IPS DF 4.7 (cell line): Measurements from ENCODE around the gene GJA8.
"Not testable (repeated sequence)": the region's sequence is repeated elsewhere in the genome, so short reads cannot be mapped to it uniquely, and the experiment has no call there.

Experiments used
- DNase-seq: peaks from one replicate; pipeline ENCODE4 v3.0.0-alpha.2; 2013; ENCODE audit warnings: low spot score; ENCODE audit errors: extremely low read depth

GJA8 gene

DNA sequence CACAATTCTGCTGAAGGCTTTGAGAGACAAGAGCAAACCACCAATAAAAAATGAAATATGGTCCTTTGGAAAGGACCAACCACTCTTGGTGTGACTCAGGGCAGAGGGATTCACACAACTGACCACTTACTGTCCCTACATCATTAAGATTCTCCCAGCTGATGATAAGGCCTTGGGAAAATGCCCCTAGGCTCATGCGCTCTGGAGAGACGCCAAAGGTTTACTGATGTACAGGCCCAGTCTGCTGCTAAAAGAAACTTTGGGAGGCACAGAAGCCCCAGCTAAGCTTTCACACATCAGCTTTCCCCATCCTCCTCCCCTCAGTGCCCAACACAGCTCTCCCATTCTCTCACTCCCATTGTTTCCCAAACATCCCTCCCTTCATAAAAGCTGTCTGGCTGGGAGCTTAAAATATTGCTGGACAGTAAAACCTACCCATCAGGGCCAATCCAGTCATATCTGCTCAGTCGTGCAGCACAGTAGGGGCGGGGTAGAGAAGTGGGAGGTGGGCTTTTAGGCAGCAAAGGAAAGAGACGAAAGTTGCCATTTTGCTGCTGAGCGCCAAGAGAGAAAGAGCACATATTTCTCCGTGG lies at the start of gene GJA8:
TSS of gene GJA8 (plus strand) at position 543 of the 593 bp plus-strand sequence. CDS start 5,161 bp downstream, outside the sequence.
- no peak for DNase-seq

DNA sequence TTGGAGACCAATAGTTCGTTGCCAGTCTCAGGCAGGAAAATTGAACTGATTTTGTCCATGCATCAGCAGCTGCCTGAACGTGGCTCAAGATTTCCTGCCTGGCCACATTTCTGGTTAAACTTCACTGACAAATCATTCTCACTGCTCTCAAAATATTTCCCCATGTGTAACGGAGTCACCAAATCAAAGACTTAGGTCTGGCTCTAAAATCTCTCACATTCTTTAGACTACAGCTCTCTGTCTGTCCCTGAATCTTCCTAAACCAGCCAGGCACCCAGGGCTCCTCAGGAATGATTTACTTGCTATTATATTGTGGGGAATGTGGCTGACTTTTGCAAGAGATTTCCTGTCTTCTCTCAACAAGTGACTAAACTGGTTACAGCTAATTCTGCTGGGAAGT lies 49.2 kb upstream of the GJA8 start:
- DNase-seq = no peak

DNA sequence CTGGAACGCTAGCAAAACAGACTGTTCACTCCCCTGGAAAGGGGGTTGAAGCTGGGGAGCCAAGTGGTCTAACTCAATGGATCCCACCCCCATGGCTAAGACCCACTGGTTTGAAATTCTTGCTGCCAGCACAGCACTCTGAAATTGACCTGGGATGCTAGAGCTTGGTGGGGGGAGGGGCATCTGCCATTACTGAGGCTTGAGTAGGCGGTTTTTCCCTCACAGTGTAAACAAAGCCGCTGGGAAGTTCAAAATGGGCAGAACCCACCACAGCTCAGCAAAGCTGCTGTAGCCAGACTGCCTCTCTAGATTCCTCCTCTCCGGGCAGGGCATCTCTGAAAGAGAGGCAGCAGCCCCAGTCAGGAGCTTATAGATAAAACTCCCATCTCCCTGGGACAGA lies 47.6 kb upstream of the GJA8 start:
- DNase-seq = not testable (repeated sequence)

DNA sequence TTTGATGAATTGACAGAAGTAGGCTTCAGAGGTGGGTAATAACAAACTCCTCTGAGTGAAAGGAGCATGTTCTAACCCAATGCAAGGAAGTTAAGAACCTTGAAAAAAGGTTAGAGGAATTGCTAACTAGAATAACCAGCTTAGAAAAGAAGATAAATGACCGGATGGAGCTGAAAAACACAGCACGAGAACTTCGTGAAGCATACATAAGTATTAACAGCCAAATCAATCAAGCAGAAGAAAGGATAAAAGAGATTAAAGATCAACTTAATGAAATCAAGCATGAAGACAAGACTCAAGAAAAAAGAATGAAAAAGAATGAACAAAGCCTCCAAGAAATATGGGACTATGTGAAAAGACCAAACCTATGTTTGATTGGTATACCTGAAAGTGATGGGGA lies 46.6 kb upstream of the GJA8 start:
- DNase-seq = not testable (repeated sequence)

DNA sequence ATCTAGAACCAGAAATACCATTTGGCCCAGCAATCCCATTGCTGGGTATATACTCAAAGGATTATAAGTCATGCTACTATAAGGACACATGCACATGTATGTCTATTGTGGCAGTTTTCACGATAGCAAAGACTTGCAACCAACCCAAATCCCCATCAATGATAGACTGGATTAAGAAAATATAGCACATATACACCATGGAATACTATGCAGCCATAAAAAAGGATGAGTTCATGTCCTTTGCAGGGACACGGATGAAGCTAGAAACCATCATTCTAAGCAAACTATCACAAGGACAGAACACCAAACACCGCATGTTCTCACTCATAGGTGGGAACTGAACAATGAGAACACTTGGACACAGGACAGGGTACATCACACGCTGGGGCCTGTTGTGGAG lies 35.4 kb upstream of the GJA8 start:
- not testable (repeated sequence) for DNase-seq

DNA sequence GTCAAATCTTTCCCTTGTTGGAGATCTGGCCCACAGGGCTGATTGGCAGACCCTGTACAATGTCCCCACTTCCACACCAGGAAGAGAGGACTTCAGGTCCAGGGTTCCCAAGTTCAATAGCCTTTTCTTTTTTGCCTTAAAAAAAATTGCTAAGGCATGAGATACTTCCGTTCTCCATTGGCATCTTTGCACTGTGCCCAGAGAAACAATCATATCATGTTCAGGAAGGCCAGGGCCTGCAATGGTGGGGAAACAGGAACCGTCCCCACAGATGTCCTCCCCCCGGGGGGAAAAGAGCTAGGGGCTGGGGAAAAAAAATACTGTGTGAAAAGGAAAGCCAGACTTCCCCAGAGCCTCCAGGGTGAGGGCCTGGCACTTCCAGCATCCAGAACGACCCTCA lies 24.6 kb upstream of the GJA8 start:
- no peak for DNase-seq

DNA sequence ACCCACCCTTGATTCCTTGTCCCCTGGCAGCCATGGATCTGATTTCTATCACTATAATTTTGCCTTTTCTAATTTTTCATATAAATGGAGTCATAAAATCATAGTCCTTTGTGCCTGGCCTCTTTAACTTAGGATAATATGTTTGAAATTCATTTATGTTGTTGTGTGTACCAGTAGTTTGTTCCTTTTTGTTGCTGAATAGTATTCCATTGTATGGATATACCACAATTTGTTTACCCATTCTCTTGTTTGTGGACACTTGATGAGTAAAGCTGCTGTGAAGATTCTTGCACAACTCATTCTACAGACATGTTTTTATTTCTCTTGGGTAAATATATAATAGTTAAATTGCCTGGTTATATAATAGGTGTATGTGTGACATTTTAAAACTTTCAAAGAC lies 22.7 kb upstream of the GJA8 start:
- DNase-seq = no peak

DNA sequence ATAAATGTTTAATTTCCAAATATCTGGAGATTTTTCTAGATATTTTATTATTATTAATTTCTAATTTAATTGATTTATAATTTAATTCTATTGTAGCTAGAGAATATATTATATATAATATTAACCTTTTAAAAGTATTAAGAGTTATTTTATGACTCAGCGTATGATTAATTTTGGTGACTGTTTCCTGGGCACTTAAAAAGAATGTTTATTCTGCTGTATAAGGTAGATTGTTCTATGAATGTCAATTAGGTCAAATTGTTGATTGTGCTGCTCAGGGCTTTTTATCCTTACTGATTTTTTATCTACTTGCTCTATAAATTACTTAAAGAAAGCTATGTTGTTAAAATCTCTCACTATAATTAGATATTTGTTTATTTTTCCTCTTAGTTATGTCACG lies 20.1 kb upstream of the GJA8 start:
- DNase-seq = no peak

DNA sequence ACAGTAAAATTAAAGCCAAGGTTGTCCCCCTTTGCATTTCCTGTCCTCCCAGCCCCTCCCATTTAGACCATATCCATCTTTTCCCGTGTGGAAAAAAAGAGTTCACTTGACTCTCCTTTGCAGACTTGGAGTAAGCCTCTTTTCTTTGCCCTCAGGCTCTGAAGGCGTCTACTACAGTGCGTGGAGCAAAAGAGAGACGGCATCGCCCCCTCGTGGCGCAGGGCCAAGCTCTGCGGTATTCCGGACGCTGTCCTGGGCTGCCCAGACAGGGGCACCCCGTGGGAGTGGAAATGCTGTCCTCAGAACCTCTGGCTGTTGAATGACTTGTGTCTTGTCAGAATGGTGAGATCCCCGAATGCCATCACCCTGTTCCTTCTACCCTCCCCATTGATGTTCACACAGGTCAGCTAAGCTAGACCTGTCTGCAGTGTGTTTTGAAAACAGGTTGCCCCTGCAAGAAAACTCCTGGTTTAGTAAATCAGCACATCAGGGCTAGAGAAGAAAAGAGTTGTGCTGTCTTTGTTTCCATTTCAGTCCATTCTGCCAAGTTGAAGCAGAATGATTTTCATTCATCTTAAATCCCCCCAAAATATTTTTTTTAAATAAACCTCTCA lies 12.3 kb upstream of the GJA8 start:
- DNase-seq = peak; percentile 71

DNA sequence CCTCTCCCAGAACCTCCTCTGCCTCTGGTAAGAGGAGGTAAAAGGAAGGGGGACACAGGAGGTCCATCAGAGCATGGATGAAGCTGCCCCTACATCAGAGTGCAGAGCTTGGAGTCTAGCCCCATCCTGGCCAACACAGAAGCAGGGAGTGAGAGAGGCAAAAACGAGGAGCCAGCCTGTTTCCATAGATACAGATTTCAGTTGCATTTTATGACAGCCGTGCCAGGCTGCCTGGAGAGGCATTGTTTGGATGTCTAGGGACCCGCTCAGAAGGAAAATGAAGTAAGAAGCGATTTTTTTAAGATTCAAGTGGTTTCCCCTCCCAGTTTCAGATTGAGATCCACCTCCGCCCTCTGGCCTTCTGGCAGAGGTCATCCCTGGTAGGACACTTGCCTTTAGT lies 11.5 kb upstream of the GJA8 start:
- no peak for DNase-seq

DNA sequence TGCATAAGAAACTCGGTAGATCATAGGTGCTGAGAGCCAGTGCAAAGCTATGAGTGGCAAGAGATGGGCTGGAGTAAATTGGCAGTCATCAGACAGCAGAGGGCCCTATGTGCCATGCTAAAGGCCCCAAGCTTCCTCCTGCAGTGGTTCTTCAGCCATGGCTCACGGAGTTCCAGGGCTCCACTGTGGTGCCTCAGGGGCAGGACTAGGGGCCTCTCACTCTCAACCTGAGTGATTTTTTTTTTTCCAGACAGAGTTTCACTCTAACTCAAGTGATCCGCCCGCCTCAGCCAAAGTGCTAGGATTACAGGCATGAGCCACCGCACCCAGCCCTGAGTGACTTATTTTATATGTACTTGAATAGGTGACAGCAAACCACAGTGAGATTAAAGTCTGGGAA lies 10.4 kb upstream of the GJA8 start:
- DNase-seq = no peak

DNA sequence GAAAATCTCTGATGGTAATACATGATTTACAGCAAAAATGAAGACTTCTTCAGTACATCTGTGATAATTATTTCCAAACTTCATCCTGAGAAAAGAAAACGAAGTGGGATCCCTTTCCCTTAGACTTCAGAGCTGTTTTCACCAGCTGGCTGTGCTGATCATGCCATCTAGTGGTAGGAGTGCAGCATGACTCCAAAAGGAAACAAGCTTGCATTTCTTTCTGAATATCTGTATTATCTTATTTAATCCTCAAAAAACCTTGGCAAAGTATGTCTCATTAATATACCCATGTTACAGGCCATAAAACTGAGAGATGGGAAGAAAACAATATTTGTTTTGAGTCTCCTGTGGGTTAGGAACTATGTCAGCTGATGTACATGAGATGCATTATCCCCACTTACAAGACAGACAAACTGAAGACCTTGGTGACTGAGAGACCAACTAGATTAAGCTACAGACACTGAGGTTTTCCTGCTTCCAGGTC lies 9.8 kb upstream of the GJA8 start:
- DNase-seq = no peak

DNA sequence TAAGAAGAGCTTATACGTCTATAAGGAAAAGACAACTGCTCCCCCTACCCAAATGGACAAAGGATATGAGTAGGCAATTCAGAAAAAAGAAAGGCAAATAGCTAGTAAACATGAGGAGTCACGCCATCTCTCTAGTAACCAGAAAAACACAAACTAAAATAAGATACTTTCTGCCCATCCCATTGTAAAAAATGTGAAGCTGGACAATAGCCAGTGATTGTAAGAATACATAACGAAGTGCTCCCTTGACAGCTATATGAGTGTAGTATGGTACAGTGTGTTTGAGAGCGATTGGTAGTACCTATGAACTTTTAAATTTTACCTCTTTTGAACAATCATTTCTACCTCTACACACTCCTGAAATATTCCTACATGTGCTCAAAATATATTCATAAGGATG lies 7.5 kb upstream of the GJA8 start:
- no peak for DNase-seq

DNA sequence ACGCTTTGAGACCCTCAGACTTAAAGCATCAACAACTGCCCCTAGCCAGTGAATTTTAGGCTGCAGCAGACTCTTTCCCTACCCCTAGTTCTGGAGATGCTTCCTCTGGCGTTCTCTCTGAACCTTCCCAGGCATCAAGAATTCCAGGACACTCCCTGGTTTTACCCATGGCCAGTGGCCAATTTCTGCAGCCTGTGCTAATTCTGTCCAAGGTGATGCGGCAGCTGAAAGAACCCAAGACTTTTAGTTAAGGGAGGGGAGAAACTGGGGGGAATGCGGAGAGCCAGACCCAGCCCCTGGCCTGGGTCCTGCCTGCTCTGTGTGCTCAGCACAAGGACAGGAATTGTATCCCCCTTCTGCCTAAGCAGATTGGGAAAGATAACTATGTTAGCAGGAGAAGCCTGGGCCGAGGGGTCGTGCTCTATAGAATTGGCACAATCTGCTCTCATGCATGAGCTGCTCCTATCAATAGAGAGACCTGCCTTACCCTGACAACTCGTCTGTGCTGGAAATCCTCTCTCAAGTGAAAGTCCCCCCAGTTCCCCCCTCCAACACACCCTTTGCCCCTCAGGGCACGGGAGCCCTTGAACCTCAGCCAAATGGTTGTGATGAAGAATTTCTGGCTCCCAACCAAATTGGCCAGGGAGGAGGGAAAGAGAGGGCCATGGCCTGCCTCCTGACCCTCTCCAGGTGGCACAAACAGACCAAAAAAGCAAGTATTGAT lies 5.4 kb upstream of the GJA8 start:
- DNase-seq = no peak

DNA sequence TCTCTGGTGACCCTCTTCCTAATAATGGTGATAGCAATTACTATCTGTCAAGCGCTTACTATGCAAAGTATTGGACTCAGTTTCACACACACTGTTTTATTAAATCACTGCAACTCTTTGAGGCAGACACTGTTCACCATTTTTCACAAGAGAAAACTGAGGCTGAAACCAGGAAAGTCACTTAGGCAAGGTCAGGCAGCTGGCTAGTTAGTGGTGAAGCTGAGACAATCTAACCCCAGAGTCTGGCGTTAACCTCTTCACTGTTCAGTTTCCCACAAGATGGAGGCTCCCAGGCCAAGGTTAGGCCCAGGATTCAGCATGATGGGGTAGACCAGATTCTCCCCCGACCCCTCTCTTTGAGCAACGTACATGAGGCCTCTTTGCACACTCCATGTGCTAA lies 4.8 kb upstream of the GJA8 start:
- DNase-seq = no peak

DNA sequence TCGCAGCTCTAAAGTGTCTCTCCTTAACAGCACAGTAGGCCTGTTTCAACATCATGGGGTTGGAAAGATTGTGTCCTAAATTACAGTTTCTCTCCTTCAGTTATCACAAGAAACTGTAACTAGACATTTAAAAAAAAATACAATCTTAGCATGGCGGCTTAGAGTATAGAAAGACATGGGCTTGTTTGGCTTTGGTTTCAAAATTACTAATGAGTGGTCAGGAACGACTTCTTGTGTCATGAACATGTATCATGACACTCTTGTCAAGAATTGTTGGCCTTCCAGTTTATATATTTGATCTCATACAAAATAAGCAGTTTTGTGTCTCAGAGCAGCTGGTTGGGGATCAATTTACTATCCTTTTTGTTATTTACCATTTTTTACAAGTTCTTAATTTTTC lies 2.1 kb downstream of the GJA8 start:
- DNase-seq = no peak

DNA sequence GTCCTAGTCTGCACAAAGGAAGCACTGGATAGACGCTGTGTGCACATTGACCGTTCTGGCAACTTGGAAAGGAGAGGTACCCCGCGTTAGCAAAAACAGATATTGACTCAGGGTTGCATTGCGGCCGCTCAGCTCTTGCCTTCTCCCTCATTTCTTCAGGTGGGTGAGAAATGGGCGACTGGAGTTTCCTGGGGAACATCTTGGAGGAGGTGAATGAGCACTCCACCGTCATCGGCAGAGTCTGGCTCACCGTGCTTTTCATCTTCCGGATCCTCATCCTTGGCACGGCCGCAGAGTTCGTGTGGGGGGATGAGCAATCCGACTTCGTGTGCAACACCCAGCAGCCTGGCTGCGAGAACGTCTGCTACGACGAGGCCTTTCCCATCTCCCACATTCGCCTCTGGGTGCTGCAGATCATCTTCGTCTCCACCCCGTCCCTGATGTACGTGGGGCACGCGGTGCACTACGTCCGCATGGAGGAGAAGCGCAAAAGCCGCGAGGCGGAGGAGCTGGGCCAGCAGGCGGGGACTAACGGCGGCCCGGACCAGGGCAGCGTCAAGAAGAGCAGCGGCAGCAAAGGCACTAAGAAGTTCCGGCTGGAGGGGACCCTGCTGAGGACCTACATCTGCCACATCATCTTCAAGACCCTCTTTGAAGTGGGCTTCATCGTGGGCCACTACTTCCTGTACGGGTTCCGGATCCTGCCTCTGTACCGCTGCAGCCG lies 5.4 kb downstream of the GJA8 start:
- no peak for DNase-seq

DNA sequence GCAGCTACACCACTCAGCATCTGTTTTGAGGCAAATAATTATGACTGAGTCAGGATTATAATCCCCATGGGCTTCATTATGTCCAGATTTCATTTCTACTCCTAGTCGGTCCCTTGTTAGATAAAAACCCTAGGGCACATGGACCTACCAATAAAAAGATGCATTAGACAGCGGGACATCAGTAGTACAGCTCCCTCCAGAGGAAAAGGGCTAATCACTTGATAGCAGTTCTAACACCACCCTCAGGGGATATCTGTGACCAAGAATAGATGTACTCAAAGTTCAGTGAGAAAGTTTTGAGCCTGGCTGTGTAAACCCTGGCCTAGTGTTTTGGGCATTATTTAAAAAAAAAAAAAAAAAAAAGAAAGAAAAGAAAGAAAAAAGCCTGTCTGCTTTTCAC lies 10.0 kb downstream of the GJA8 start:
- no peak for DNase-seq

DNA sequence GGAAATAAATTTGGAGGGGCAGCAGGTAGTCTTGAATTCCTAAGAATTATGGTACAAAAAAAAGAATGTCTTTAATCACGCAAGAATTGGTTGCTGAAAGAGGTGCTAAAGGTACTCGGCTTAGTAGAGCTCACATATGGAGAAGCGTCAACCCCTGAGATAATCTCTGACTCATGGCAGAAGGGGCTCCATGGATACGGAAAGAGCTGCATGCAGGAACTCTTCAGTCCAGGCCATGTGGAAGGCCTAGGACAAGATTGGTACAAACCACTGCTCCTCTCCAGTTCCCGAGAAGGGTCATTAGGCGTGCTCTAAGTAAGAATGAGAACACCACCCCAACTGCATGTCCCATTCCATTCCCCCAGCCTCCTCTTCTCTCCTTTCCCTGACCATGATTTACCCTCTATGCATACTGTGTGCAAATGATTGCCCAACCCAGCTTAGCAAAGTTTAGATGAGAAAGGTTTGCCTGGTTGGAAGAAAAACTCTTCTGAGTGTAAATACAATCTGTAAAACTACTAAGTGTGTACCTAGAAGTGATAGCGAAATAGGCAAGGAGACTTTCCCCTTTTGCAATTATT lies 10.9 kb downstream of the GJA8 start:
- no peak for DNase-seq

DNA sequence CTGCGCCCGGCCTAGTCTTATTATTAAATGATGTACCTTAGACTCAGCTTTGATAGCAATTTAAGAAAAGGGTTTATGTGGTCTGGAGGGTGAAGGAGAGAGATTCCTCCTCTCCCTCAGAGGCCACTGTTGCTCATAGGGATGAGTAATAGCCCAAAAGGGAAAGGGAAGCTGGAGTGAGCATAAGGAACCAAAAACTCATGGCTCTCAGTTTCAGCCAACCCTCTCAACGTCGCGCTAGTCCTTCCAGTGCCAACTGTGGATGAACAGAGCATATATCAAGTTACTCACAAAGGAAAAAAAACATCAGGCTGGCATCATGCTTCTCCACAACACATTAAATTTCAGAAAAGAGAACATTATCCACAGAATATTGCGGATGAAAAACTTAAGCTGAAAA lies 17.3 kb downstream of the GJA8 start:
- DNase-seq = no peak

DNA sequence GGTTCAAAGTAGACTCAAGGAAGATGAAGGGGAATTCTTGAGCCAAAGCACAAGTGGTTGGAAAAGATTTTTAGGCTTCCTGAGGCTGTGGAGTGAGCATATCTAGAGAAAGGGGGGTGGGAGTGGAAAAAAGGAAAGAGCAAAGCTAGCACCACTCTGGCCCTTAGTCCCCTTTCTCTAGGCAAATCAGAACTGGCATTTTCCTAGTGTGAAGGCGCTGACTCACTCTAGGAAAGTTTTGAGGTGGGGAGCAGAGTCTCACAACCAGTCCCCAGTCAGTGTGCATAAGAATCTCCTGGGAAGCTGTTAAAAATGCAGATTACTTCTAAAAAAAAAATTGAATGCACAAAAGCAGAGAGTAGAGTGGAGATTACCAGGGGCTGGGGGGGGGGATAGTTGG lies 22.2 kb downstream of the GJA8 start:
- no peak for DNase-seq

DNA sequence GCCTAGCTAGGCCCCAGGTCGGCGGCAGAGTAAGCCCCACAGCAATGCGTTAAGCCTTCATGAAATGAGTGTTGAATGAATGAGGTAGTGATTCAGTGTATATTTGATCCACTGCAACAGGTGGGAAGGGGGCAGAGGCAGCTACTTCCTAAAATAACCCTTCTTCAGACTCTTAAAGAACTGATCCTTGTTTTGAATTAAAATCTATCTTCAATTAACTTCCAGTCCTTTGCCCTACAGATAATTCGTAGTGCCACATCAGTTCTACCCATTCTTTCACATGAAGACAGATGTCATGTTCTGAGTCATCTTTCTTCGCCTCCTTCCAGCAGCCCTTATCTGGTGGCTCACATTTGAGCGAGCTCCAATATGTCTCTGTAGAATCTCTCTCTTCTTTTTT lies 24.6 kb downstream of the GJA8 start:
- not testable (repeated sequence) for DNase-seq
